GM19438 (cell line): ENCODE results near the gene EYS.

ENCODE experiments used
- ATAC-seq: cut with Tn5 transposase; IDR thresholded peaks from one replicate; pipeline ENCODE4 v1.9.1; 2021; ENCODE audit warnings: low read depth; ENCODE audit not compliant: unreplicated experiment

The EYS gene

DNA sequence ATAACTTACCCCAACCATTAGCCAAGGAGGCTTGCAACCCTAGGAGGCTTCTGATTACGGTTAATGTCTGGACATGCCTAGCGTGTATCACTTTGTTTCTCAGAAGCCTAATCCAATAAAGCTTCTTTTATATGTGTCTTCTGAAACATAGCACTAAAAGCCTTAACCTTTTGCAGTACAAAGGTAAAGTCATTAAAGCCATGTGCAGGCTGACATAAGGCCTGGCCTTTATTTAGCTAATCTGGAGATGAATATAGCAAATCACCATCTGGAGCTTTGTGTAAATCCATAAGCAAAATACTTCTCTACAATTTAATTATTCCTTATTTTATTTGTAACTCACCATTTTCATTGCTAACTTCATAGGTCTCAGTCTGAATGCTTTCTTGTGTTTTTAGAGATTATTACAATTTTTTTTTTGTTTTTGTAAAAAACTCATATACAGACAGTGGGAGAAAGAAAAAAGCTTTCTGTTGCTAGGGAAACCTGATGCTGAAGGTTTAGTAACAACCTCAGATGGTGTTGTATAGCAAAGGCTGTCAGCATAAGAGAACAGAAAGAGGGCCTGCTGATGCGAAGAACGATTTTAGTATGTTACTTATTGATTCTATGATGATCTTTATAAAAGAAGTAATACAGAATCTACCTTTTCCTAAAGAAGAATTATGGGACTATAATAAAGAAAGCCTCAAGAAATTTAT, at the start of gene EYS:
Gene EYS (minus strand): TSS at position 101 of the 701 bp plus-strand sequence. CDS start 211,816 bp downstream, outside the sequence.
- ATAC-seq: no peak

DNA sequence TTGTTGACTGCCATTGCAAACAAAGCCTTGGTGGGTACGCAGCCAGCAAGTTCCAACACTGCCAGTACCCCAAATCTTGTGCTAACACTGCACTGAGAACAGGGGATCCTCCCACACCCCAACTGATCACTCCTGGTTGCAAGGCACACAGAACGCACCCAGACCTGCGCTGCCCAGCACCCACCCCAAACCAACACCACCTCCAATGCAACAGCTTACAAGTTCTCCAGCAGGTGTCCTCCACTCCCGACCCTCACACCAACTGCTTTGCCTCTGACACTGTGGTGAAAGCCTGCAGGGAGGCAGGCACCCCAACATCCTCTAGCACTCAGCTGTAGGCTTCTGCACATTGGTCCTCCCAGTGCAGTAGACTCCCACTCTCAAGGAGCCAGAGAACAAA, 39.3 kb upstream of the EYS start:
- ATAC-seq: no peak

DNA sequence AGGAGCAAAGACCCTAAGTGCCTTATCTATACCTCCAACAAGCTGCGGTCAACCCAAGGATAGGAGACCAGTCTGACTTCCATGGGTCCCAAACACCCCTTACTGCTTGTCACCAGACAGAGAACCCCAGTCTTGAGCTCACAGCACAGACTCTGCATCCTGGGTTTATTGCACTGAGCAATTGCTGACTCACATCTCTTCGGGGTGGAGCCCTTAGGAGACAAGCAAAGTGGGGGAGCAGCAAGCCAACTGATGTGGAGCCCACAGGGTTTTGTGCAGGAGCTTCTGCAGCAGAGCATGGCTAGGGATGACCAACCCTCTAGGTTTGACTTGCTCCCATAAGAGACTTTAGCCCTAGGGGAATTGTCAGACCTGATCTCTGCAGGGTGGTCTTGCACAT, 38.6 kb upstream of the EYS start:
- no peak for ATAC-seq

DNA sequence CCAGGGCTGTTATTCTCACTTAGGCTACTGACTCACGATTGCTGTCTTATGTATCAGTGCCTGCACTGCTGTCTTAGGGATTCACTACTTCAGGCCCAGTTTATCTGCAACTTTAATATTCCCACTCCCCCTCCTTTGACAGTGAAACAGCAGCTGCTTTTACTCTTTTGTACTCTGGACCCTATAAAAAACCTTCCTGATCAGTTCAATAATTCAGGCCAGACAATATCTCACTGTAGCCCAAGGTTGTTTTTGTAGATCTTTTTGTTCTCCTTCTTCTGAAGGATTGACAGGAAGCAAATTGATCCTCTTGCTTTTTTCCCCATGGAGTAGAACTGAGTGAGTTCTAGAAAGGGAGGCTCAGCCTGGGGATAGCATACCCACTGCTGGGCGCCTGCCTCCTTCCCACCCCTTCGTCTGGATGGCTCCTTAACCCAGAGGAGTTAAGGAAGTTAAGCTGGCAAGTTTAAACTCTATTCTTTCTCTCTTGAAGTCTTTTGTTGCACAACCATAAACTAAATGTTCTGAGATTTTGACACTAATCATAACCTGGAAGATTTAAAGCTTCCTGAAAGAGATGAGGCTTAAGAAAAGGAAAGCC, 22.0 kb upstream of the EYS start:
- ATAC-seq: no peak

DNA sequence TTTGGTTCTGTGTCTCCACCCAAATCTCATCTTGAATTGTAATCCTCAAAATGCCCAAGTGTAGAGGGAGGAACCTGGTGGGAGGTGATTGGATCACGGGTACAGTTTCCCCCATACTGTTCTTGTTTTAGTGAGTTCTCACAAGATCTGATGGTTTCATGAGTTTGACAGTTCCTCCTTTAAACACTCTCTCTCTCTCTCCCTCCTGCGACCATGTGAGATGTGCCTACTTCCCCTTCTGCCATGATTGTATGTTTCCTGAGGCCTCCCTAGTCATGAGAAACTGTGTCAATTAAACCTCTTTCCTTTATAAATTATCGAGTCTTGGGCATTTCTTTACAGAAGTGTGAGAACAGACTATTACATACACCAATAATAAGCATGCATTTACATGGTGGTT, 12.1 kb upstream of the EYS start:
- no peak for ATAC-seq

DNA sequence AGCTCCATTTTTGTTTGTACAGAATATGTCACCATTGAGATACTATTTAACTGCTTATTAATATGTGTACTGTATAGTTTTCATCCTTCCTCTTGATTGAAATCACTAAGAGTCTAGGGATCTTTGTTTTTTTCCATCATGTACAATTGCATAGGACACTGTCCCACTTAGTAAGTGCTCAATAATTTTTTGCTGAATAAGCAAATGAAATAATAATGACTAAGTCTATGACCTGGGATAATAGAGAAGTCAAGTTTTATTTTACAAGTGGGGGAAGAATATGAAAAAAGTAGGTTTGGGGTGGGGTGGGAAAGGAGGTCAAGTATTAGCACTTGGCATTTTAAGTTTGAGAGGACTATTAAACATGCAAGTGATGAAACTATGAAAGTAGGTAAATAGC, 4.5 kb upstream of the EYS start:
- no peak for ATAC-seq

DNA sequence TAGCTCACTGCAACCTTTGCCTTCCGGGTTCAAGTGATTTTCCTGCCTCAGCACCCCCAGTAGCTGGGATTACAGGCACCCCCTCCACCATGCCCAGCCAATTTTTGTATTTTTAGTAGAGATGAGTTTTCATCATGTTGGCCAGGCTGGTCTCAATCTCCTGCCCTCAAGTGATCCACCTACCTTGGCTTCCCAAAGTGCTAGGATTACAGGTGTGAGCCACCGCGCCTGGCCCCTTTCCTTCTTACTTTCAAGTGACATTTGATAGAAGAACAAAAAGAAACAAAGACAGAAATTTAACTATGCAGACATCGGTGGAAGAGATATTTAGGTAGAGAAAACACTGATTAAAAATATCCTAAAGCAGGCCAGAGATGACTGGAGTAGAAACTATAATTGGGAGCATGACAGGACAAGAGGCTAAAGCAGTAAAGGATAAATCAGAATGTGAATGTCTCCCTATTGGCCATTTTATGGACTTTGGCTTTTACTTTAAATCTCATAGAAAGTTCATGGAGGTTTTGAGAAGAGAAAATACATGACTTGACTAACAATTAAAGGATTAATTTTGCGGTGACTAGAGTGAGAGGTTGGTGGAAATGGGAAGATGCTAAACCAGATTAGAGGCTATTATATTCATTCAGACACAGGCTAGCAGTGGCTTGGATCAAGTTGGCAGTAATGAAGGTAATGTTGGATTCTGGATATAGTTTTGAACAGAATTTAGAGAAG, 2.2 kb upstream of the EYS start:
- ATAC-seq: no peak

DNA sequence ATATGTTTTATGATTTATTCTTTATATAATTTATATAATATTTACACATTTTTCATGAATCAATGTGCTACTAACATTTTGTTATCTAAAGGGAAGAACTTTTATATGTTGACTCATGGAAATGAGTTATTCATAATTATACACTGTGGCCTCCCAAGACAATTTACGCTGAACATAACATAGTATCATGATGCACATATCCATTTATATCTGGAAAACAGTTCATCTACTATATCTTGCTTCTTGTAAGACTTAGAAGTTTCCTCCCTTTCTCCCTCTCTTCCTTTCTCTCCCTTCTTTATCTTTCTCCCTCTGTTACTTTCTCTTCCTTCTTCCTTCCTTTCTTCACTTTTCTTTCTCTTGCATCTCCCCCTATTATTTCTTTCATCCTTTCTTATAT, 1.1 kb upstream of the EYS start:
- no peak for ATAC-seq

DNA sequence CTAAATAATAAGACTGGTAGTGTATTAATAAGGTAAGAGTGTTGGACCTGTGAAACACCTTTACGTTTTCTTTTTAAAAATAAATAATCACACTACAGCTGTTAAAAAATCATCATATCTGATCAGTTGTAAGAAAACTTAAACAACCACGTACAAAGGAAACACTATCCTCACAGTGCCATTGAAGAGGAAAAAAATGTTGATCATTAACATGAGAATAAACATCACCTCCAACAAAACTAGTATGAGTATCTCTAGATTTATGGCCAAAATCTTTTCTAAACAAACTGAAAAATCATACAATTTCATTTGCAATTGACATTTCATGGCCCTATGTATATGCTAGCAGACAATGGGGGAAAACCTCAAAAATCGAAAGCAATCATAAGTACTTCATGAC, 590 bp downstream of the EYS start:
- ATAC-seq: no peak

DNA sequence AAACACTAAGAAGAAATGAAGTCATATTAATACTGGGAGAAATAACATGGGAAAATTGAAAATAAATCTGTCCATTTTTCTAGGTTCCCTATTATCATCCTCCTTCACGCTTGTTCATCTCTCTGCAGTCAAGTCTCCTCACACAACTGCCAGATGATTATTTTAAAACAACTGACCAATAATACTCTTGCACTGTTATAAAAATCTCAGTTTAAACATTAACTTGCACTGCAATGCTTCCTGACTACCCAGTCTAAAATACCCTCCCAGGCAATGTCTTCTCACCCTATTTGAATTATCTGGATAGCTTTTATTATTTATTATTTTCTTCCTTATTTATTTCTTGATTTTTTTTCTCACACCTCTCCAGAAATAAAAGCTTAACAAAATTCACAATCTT, 5.7 kb downstream of the EYS start:
- ATAC-seq: no peak

DNA sequence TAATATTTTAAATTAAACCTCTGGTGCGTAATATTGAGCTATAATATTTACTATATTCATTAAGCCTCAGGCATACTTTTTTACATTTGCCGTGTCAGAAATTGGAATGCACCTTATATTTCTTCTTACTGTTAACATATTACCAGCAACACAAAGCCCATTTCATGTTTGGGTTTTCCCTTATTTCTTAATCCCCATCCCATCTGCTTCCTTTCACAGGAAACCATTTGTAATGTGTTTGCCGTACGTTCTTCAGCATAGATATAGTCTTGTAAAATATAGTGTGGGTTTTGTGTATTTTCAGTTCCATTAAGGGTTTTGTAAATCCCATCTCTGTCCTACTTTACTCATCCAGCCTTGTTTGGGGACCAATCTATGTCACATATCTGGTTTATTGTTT, 6.5 kb downstream of the EYS start:
- no peak for ATAC-seq

DNA sequence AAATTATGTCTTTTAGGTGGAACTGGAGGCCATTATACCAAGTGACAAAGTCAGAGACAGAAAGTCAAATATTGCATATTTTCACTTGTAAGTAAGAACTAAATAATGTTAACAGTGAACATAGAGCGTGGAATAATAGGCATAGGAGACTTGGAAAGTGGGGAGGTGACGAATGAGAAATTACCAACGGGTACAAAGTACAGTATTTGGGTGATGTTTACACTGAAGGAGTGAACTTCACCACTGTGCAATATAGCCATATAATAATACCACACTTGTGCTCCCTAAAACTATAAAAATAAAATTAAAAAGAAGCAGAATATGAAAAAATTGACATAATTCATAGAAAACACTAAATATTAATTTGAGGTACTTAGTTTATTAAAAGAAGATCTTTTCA, 14.9 kb downstream of the EYS start:
- ATAC-seq: no peak

DNA sequence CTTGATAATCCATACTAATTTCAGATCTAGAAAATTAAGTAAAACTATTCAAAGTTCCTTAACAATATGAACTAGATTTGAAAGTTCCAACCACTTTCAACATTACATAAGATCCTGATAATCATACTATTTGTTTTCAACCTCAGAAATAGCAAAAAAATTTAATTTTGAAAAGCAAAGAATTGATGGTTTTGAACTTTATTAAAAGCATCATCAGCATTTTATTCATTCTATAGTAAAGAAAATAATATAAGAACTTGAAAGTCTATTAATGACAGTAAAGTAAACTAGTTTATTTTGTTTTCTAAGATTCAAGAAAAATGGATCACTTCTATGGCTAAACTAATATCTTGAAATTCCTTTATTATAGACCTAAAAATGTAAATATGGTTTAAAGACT, 26.8 kb downstream of the EYS start:
- ATAC-seq: no peak

DNA sequence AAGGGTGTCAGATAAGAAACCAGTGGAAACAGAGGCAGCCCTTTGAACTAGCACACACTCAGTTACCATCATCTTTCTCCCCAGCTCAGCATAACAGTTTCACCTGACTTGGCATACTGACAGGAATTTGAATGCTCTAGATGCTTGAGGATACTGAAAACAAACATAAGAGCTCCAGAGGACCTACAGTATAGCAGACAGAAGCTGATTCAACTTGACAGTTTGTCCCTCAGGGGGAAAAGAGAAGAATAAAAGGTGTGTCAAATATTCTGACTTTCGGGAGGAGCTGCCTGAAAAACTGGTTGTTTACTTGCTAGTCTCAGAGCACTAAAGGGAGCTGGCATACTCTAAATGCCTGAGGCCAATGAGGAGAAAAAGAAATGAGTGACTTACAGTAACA, 35.1 kb downstream of the EYS start:
- ATAC-seq: no peak

DNA sequence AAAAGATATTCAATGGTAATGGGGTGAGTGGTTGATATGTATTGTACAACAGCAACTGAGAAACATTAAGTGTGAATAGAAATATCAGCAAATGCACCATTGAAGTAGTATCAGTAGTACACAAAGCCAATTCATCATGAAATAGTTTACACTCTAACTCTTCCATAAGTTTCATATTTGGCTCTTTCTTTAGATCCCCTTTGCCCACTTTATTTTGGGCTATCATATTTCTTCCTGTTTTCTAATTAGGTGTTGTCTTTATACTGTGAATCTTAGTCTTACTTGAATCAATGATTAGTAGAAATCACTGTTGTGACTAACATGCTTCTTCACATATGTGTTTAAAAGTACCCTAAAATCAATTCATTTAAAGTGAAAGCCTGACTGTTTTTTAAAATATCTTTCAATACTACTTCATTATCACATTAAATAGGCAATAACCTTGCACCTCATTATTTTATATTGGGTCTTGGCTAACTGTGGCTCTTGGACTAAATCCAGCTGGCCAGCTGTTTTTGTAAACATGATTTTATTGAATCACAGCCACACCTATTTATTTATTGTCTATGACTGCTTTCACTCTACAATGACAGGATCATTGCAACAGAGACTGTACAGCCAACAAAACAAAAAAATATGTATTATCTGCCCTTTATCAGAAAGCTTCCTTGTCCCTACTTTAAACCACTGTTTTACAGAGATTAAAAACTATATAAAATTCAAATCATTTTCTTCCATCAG, 38.9 kb downstream of the EYS start:
- no peak for ATAC-seq

DNA sequence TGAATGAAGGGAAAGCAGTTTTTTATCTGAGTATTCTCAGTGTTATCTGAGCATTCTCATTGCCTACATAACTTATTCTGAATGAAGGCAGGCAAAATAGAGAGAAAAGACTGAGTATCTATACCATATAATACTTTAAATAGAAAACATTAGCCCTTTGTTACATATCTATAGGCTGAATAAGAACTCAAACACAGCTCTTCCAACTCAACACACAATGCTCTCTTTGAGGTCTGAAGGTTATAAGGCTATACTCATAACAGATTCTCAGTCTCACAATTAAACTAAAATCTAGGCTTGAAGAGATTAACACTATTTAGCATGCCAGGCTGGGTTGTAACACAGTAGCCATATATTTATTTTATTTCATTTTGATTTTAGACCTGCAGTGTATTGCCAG, 56.9 kb downstream of the EYS start:
- ATAC-seq: no peak

DNA sequence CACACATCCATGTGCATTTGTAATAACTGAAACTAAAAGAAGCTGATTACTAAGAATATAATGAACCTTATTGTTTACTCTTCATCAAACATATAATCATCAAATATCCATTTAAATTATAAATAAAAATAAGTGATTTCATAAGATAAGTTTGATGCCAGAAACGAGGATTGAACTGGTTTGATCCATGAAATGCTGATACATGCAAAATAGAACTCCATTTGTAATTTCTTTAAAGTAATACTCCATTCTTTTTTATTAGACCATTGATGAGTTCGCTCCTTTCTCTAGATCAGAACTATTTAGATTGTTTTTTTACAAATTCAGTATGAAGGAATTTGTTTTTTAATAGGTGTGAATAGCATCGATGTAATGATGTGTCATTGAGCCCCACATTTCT, 57.6 kb downstream of the EYS start:
- no peak for ATAC-seq

DNA sequence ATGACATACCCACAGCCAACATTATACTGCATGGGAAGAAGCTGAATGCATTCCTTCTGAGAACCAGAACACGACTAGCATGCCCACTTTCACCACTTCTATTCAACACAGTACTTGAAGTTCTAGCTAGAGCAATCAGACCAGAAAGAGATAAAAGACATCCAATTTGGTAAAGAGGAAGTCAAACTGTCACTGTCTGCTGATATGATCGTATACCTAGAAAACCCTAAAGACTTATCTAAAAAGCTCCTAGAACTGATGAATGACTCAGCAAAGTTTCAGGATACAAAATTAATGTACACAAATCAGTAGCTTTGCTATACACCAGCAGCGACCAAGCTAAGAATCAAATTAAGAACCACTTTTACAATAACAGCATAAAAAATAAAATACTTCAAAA, 60.5 kb downstream of the EYS start:
- ATAC-seq: no peak

DNA sequence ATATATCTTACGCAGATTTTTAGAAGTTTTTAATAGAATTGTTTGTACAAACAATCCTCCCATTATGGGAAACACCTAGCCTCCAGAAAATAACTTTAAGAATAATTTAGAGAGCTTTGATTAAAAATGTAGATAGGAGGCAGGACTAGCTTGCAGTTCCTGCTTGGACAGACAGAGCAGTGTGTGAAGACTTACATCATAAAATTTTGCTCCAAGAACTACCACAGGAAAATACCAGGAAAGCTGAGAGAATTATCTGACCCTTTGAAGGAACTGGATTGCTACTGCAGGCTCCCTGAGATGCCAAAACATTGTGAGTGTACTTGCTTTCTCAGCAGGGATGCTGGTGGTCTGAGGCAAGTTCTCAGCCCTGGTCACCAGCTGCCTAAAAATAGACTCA, 64.2 kb downstream of the EYS start:
- no peak for ATAC-seq

DNA sequence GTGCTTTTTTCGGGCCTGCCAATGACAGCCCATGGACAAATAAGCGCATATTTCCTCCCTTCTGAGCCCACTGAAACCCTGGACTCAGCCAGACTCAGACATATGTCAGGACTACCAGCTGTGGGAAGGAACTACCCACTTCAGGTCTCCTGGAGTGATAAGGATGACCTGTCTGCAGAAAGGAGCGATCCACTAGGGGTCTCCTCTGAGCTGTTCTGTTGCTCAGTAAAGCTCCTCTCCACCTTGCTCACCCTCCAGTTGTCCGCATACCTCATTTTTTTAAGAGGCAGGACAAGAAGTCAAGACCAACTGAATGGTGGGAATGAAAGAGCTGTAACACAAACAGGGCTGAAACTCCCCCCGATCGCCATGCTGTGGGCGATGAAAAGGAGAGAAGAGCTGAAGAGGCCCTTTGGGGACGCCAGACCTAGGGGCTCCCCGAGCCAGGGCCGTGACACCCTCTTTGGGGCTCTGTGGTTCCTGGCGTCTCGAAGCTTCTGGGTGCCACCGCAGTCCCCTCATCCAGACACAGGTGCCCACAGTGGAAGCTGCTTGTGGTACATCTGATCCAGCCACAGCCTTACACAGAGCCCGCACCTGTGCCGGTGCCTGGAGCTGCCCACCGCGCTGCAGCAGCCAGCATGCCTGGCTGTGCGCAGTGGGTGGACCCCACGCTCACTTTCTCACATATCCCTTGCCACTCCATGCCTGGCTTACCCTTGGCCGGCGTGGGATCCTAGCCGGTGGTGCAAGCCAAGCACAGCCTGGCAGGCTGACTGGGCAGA, 68.8 kb downstream of the EYS start:
- no peak for ATAC-seq
